GM18858 (cell line): ENCODE results near the gene SLC2A4.

Source experiments
- ATAC-seq: cut with Tn5 transposase; IDR thresholded peaks from one replicate; pipeline ENCODE4 v1.9.1; 2021; ENCODE audit not compliant: unreplicated experiment

SLC2A4 gene

DNA sequence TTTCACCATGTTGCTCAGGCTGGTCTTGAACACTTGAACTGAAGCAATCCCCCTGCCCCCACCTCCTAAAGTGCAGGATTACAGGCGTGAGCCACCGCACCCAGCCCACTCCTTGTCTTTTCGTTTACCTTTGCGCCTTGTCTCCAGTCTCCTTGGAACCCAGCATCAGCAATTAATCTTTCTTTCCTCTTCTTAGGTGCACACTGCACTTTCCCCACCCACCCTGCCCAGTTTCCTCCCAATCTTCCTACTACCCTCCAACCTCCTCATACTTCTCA, 17.8 kb upstream of the SLC2A4 start:
- ATAC-seq, result no peak

DNA sequence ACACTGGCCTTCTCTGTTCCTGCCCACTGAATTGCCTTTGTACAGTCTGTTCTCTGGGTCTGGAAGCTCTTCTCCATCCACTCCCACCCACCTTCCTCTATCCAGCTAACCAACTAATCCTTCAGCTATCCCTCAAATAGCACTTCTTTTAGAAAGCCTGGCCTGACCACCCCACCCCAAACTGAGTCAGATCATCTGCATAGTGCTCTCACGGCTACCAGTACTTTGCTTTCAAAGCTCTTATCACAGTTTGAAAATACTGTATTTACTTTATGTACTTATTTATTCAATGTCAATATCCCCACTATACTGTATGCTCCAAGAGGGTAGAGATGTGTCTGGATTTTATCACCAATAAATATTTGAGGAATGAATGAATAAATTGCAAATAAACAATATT, 14.7 kb upstream of the SLC2A4 start:
- no peak for ATAC-seq

DNA sequence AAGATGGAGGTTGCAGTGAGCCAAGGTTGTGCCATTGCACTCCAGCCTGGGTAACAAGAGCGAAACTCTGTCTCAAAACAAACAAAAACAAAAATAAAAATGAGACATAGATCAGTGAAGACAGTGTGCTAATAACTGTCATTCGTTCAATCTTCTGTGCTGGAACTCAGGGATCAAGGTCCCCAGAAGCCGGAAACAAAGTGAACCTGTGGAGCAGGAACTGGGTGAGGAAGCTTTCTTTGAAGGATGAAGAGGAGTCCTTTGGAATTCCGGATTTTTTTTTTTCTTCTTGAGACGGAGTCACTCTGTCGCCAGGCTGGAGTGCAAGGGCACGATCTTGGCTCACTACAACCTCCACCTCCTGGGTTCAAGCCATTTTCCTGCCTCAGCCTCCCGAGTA, 2.1 kb upstream of the SLC2A4 start:
- no peak for ATAC-seq

DNA sequence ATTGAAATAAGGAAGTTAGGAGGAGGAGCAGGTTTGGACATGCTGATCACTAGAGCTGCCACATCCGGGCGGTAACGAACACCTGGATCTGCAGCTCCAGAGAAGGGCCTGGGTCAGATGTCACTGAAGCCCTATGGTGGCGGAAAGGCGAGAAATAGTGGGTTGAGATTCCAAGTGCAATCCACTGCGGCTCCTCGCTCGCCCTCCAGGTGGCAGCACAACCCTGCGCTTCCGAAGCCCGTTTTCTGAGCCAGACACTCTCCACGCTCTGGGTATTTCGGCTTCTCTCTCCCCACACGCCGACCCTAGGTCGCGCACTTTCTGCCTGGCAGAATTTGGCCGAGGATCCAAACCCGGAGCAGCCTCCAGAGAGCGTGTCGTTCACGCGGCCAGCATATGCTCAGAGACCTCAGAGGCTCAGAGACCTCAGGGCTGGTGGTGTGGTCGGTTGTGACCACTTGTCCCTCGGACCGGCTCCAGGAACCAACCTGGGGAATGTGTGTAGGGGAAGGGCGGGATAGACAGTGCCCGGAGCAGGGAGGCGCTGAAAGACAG, 922 bp upstream of the SLC2A4 start:
- no peak for ATAC-seq

DNA sequence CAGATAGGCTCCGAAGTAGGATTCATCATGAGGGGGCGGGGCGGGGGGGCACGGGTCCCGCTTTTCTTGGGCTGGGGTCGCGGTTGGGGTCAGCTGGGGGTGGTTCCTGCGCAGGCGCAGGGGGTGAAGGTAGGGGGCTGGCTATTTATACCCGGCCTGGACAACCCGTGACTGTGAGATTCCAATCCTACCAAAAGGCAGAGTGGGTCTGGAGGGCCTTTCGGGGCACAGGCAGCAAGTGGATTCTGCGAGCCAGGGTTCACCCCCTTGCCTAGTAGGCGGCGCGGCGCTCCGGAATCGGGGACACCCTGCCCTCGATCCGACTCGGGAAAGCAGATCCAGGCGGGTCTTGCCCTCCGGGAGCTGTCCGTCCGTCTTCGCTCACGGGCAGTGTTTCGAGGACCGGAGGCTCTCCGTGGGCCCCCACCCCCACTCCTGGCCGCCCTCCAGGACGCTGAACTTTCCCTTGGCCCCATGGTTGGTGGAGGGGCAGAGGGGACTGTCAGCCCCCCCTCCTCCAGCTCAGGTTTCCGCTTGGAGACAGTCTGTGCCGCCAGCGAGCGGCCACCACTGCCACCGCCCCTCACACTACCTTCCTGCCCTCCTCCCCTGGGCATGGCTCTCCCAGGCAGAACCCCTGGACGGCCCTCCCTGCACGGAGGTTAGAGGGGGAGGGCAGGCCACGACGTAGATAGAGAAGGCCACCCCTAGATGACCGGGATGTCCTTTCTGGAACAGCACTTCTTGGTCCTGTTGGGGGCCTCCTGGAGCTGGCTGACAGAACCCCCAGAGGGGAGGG, 634 bp downstream of the SLC2A4 start:
- no peak for ATAC-seq

DNA sequence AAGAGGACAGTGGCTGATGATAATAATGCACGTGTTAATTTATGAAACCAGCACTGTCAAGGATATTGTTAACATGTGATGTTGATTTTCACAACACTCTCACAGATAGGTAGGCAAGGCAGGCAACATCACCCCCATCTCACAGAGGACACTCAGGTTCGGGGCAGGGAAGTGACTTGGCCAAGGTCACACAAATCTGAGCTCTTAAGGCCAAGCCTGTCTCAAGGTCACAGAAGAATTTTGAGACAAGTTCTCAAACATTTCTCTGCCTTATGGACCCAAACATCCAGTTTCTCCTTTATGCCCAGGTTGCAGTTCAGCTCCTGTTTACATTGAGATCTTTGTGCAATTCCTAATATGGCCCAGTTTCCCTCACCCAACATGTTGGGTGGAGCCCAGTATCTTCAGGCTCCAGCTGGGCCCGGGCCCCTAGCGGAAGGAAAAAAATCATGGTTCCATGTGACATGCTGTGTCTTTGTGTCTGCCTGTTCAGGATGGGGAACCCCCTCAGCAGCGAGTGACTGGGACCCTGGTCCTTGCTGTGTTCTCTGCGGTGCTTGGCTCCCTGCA, 1.3 kb downstream of the SLC2A4 start:
- ATAC-seq, result no peak

DNA sequence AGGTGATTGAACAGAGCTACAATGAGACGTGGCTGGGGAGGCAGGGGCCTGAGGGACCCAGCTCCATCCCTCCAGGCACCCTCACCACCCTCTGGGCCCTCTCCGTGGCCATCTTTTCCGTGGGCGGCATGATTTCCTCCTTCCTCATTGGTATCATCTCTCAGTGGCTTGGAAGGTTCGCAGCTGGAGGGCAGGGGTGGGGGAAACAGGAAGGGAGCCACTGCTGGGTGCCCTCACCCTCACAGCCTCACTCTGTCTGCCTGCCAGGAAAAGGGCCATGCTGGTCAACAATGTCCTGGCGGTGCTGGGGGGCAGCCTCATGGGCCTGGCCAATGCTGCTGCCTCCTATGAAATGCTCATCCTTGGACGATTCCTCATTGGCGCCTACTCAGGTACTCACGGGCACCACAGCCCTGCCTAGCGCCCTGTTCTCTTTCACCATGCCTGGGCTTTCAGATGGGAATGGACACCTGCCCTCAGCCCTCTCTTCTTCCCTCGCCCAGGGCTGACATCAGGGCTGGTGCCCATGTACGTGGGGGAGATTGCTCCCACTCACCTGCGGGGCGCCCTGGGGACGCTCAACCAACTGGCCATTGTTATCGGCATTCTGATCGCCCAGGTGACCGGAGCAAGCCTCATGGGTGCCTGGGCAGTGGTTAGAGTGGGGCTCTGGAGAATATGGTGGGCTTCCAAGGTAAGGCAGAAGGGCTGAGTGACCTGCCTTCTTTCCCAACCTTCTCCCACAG, 2.1 kb downstream of the SLC2A4 start:
- ATAC-seq, result no peak

DNA sequence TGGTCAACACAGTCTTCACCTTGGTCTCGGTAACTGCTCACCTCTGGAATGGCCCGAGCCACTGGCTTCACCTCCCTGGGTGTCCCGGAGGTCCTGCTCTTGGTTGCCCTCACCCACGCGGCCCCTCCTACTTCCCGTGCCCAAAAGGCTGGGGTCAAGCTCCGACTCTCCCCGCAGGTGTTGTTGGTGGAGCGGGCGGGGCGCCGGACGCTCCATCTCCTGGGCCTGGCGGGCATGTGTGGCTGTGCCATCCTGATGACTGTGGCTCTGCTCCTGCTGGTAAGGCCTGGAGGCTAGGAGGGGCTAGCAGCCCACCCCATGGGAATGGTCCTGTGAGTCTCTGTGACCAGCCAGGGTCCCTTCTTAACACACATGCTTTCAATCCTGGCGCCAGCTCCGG, 3.4 kb downstream of the SLC2A4 start:
- no peak for ATAC-seq

DNA sequence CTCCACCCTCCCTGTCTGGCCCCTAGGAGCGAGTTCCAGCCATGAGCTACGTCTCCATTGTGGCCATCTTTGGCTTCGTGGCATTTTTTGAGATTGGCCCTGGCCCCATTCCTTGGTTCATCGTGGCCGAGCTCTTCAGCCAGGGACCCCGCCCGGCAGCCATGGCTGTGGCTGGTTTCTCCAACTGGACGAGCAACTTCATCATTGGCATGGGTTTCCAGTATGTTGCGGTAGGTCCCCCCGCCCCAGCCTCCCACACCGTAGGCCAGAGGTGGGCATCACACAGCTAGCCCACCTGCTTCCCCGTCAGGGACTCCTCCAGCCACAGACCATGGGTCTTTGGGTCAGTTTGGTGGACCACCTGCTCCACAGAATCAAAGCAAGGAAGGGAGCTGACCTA, 4.2 kb downstream of the SLC2A4 start:
- ATAC-seq, result no peak

DNA sequence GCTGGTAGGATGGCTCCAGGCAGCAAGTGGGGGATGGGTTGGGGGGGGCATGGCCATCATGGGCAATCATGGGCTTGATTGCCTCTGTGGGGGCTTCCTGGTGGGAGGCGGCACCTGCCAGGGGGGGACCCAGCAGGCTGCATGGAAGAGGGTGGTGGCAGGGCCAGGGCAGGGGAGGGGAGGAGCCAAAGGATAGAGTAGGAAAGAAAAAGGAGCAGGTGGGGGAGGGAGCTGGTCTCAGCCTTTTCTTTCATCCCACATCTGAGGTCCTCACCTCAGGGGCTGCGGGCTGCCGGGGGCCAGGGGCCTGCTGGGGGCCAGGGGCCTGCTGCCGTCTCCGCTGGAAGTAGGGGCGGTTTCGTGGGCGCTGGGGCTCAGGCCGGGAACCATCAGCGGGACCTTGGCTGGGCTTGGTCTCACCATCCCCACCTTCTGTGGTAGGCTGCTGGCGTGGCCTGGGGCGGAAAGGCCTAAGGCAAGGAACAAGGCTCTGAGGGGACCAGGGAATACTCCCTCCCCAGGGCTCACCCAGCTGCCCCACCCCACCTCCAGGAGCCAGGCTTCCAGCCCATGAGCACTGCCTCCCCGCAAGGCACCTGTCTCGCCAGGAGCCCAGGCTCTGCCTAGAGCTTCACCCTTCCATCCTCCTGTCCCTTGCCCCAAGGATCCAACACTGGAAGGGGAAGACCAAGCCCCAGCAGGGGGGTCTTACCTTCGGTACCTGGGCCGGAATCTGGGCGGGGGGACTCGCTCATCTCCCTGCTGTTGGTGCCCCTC, 7.9 kb downstream of the SLC2A4 start:
- ATAC-seq, result no peak

DNA sequence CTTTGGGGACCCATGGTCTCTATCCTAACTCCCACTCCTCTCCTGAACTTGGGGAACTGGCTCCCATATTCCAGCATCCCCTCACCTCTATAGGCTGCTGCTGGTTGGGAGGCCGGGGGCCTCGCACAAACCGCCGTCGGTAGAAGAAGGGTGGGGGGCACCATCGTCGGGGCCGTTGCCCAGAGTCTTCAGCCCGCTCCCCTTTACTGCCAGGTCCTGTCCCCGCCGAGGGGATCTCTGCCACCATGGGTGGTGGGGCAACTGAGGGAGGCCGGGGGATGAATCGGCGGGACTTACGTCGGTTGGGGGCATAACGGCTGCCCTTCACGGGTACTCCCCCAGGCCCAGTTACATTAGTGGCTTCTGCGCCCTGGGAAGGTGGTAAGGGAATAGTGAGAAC, 8.6 kb downstream of the SLC2A4 start:
- no peak for ATAC-seq

DNA sequence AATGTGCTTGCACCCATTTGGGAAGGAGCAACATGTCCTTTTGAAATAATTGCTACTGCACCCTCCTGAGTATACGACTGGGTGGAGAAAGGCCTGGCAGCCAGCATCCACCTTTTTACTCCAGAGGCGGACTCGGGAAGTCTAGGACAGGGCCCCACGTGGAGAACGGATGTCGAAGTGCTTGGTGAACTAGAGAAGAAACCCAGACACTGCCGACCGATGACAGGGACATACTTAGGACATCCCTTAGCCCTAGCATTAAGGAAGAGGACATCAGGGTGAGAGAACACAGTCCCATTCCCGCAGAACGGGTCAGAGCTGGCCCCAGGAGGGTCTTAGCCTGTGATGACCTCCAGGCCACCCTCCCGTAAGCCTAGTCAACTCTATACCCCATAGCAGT, 9.2 kb downstream of the SLC2A4 start:
- no peak for ATAC-seq

DNA sequence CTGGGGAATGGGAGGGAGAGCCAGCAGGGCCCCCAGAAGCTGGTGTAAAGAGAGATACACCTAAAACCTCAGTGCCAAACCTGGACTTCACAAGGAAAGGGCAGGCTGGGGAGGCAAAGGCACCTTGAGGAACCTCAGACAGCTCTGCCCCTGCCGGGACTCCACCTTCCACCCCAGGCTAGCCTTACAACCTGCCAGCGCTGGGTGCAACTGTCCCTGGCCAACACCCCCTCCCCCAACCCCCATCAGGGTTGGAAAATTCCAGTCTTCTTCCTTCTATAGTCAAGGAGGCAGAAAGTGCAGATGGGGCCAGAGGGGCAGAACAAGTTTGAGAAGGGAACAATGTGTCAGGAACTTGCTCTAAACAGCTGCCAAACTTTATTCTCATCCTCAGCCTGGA, 10.7 kb downstream of the SLC2A4 start:
- no peak for ATAC-seq

DNA sequence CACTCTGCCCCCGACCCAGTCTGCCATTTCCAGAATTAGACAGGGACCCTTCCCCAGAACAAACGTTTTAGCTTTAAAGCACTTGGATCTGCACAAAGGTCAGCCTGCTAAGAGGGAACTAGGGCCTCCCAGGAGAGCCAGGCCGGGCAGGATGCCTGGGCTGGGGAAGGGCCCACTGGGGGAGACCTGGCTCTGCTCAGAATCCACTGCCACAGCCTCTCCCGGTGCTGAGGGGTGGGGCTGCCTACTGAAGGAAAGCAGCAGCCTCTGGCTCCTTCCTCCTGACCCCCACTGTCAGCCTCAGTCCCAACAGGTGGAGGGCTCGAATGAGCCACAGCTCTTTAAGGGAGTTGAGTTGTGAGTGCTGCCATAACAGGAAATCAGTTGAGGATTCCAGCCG, 11.2 kb downstream of the SLC2A4 start:
- no peak for ATAC-seq

DNA sequence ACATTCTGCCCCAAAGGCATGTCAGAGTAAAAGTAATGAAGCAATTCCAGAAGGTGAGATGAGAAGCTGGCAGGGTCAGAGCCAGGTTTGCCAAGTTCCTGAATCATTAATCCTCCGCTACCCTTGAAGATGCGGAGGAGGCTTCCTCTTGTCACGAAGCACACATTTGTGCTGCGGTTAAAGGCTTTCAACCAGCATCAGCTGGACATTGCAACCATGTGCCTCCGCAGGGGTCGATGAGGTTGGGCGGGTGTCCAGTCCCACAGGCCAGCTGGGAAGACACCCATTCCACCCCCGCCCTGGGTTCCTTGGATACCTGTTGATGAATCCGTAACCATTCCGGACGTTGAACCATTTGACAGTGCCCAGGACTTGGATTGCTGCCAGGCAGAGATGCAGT, 11.6 kb downstream of the SLC2A4 start:
- no peak for ATAC-seq

DNA sequence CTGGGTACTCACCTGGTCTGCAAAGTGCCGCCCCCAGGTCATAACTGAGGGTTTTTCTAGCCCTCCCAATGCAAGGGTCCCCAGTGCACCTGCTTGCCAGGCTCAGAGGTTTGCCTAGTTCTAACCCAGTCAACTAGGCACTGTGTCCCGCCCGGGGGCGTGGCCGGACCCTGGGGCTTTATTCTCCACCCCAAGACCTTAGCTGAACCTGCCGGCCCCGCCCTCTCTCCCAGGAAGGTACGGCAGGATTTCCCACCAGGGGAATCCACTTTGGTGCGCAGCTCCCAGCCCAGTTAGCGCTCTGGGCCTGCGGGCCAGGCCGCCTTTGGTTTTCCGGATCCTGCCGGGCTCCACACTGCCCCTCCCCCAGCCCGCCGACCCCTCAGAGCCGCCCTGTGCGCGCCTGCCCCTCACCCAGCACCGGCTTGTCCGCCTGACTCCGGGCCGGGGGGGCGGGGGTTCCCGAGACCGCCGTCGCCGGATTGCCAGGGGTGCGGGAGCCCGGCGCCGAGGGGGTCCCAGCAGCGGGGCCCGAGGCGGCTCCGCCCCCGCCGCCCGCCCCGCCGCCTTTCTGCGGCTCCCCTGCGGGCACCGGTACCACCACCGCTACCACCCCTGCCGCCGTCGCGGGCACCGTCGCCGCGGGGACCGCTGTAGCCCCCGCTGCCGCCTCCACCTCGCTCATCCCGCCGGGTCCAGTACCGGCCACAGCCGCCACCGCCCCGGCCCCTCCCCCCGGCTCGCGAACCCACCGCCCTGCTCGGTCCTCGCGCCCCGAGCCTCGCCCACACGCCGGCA, 12.5 kb downstream of the SLC2A4 start:
- no peak for ATAC-seq

DNA sequence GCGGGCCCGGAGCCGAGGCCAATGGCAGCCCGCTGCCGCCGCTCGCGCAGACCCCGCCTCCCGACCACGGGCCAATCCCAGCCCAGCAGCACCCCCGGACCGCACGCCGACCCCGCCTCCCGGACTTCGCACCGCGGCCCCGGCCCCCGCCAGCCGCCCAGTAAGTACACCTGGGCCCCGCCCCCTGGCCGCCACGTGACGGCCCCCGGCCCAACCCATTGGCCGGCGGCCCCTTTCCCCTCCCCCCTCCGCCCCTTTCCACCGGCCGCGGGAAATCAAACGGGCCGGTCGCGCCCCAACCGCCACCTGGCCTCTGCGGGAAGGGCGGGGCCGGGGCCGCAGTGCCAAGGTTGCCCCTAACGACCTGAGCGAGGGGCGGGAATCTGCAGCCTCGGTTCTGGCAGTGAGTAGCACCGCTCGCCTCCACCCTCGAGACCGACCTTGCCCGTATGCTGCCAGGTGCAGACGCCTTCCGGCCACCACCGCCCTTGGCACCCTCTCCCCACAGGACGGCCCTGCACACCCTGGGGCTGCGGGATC, 13.2 kb downstream of the SLC2A4 start, which contains the start of gene YBX2:
Gene YBX2 (minus strand): TSS at position 26 of the 540 bp plus-strand sequence. CDS start 139 bp downstream, outside the sequence.
- ATAC-seq, result no peak

DNA sequence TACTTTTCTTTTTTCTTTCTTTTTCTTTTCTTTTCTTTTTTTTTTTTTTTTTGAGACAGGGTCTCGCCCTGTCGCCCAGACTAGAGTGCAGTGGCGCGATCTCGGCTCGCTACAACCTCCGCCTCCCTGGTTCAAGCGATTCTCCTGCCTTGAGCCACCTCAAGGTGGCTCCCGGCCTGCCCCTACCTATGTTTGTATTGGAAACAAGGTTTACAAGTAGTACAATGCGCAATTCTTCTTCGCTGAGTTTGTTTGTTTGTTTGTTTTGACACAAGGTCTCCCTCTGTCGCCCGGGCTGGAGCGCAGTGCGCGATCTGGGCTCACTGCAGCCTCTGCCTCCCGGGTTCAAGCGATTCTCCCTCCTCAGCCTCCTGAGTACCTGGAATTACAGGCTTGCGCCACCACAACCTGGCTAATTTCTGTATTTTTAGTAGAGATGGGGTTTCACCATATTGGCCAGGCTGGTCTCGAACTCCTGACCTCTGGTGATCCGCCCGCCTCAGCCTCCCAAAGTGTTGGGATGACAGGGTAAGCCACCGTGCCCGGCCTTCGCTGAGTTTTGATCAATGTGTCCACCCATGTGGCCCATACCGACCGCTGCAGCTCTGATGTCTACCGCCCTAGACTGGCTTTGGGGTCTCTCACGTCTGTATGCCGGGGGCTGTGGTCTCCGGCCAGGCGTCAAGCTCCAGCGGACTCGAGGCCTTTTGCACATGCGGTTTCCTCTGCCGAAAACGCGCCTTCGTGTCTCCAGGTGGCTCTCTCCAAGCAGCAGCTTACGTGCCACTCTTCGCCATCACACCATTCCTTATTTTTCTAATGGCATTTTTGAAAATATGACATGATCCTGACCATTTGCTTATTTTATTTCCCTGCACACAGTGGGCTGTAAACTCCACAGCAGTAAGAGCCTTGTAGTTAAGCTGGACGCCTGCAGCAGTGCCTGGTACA, 14.0 kb downstream of the SLC2A4 start:
- ATAC-seq, result no peak
